H9 (cell line): ENCODE results near the gene TMEM54. TPM values are rescaled to one million over a fixed set of nuclear protein-coding genes. Genes with fewer than 3 reads are reported as not detected.

ENCODE experiments used
- DNase-seq: peaks from one replicate; pipeline ENCODE4 v3.0.0-alpha.2; 2017
- H2AFZ ChIP-seq: one replicate; pipeline ENCODE4 v1.6.1; 2013; ENCODE audit warnings: mild to moderate bottlenecking, low read length, control low read depth, moderate library complexity
- H2AK5ac ChIP-seq: 2 replicates; pipeline ENCODE4 v1.6.1; 2013; ENCODE audit warnings: low read length, control low read depth, mixed read lengths; ENCODE audit not compliant: insufficient read length
- H2BK120ac ChIP-seq: one replicate; pipeline ENCODE4 v1.6.1; 2013; ENCODE audit warnings: low read depth, mild to moderate bottlenecking, low read length, control low read depth, inconsistent platforms; ENCODE audit not compliant: poor library complexity, severe bottlenecking
- H2BK12ac ChIP-seq: 2 replicates; pipeline ENCODE4 v1.6.1; 2013; ENCODE audit warnings: low read length, control low read depth, mixed read lengths, low read depth; ENCODE audit not compliant: insufficient read length
- H2BK15ac ChIP-seq: 2 replicates; pipeline ENCODE4 v1.6.1; 2013; ENCODE audit warnings: low read depth, low read length, control low read depth
- H2BK20ac ChIP-seq: one replicate; pipeline ENCODE4 v1.6.1; 2013; ENCODE audit warnings: low read depth, mild to moderate bottlenecking, low read length, control low read depth, inconsistent platforms; ENCODE audit not compliant: poor library complexity, severe bottlenecking
- H2BK5ac ChIP-seq: 2 replicates; pipeline ENCODE4 v1.6.1; 2013; ENCODE audit warnings: low read length, control low read depth, mixed read lengths; ENCODE audit not compliant: insufficient read length
- H3K14ac ChIP-seq: 2 replicates; pipeline ENCODE4 v1.6.1; 2013; ENCODE audit warnings: low read length, control low read depth; ENCODE audit not compliant: insufficient read depth
- H3K18ac ChIP-seq: 2 replicates; pipeline ENCODE4 v1.6.1; 2013; ENCODE audit warnings: low read depth, mild to moderate bottlenecking, mixed read lengths, low read length, control low read depth; ENCODE audit not compliant: insufficient read length
- H3K23ac ChIP-seq: 2 replicates; pipeline ENCODE4 v1.6.1; 2013; ENCODE audit warnings: low read length, control low read depth, mixed read lengths, low read depth; ENCODE audit not compliant: insufficient read length
- H3K23me2 ChIP-seq: 2 replicates; pipeline ENCODE4 v1.6.1; 2013; ENCODE audit warnings: low read depth, mild to moderate bottlenecking, mixed read lengths, low read length, control low read depth; ENCODE audit not compliant: insufficient read length, poor library complexity, severe bottlenecking
- H3K27ac ChIP-seq: 2 replicates; pipeline ENCODE4 v1.5.1; 2013; ENCODE audit warnings: low read length, control low read depth, mixed read lengths, low read depth; ENCODE audit not compliant: insufficient read length
- H3K27me3 ChIP-seq: 2 replicates; pipeline ENCODE4 v1.6.1; 2013; ENCODE audit warnings: low read length, control low read depth, inconsistent platforms; ENCODE audit not compliant: insufficient read depth
- H3K4ac ChIP-seq: 2 replicates; pipeline ENCODE4 v1.6.1; 2013; ENCODE audit warnings: low read depth, mild to moderate bottlenecking, control low read depth, inconsistent platforms, low read length, moderate library complexity
- H3K4me1 ChIP-seq: 2 replicates; pipeline ENCODE4 v1.6.1; 2013; ENCODE audit warnings: low read length, control low read depth, inconsistent platforms; ENCODE audit not compliant: insufficient read depth
- H3K4me2 ChIP-seq: 2 replicates; pipeline ENCODE4 v1.6.1; 2013; ENCODE audit warnings: low read length, control low read depth, mixed read lengths; ENCODE audit not compliant: insufficient read length, insufficient read depth
- H3K56ac ChIP-seq: 2 replicates; pipeline ENCODE4 v1.6.1; 2013; ENCODE audit warnings: low read depth, mild to moderate bottlenecking, mixed read lengths, low read length, control low read depth; ENCODE audit not compliant: insufficient read length
- H3K79me1 ChIP-seq: 2 replicates; pipeline ENCODE4 v1.6.1; 2013; ENCODE audit warnings: low read depth, mild to moderate bottlenecking, moderate library complexity, low read length, control low read depth, inconsistent platforms; ENCODE audit not compliant: insufficient read depth, poor library complexity, severe bottlenecking
- H3K79me2 ChIP-seq: 2 replicates; pipeline ENCODE4 v1.6.1; 2013; ENCODE audit warnings: low read length, control low read depth, inconsistent platforms; ENCODE audit not compliant: insufficient read depth
- H3K9ac ChIP-seq: 2 replicates; pipeline ENCODE4 v1.6.1; 2013; ENCODE audit warnings: low read length, control low read depth, mixed read lengths; ENCODE audit not compliant: insufficient read length; ENCODE audit errors: extremely low read depth
- H3K9me3 ChIP-seq: one replicate; pipeline ENCODE4 v1.6.1; 2013; ENCODE audit warnings: low read depth, low read length, inconsistent platforms; ENCODE audit not compliant: control insufficient read depth
- H3T11ph ChIP-seq: one replicate; pipeline ENCODE4 v1.6.1; 2013; ENCODE audit warnings: mild to moderate bottlenecking, low read length, control low read depth, inconsistent platforms
- H4K20me1 ChIP-seq: one replicate; pipeline ENCODE4 v1.6.1; 2013; ENCODE audit not compliant: control insufficient read depth, insufficient read length, insufficient read depth
- H4K5ac ChIP-seq: 2 replicates; pipeline ENCODE4 v1.6.1; 2013; ENCODE audit warnings: low read depth, mild to moderate bottlenecking, mixed read lengths, low read length, control low read depth; ENCODE audit not compliant: insufficient read length
- H4K8ac ChIP-seq: replicated peaks from 2 replicates; pipeline ENCODE4 v1.6.1; 2013; ENCODE audit warnings: low read length, control low read depth, mixed read lengths, low read depth; ENCODE audit not compliant: insufficient read length
- H4K91ac ChIP-seq: 2 replicates; pipeline ENCODE4 v1.6.1; 2013; ENCODE audit warnings: low read depth, mild to moderate bottlenecking, moderate library complexity, mixed read lengths, low read length, control low read depth; ENCODE audit not compliant: insufficient read length
- H3K27ac Mint-ChIP-seq, 3 experiments: 2 replicates in 2 of 3; 3 replicates in 1 of 3; pipeline ENCODE4 v1.8.0; 2020 to 2021; ENCODE audit warnings: mixed read lengths in 3 of 3, mild to moderate bottlenecking in 1 of 3, moderate library complexity in 1 of 3
- H3K27me3 Mint-ChIP-seq: 2 replicates; pipeline ENCODE4 v1.8.0; 2021; ENCODE audit warnings: low read depth, mild to moderate bottlenecking, moderate library complexity, mixed read lengths
- H3K36me3 Mint-ChIP-seq, 3 experiments: 2 replicates in 2 of 3; 3 replicates in 1 of 3; pipeline ENCODE4 v1.8.0; 2020 to 2021; ENCODE audit warnings: low read depth in 3 of 3, mixed read lengths in 3 of 3; ENCODE audit not compliant: insufficient read depth in 1 of 3
- H3K4me1 Mint-ChIP-seq, 2 experiments: 2 replicates each; pipeline ENCODE4 v1.8.0; 2020; ENCODE audit warnings: mixed read lengths in 2 of 2
- H3K4me3 Mint-ChIP-seq, 2 experiments: 2 replicates in 1 of 2; 3 replicates in 1 of 2; pipeline ENCODE4 v1.8.0; 2020 to 2021; ENCODE audit warnings: mild to moderate bottlenecking in 2 of 2, mixed read lengths in 2 of 2, moderate library complexity in 1 of 2
- H3K9me3 Mint-ChIP-seq, 2 experiments: 2 replicates in 1 of 2; 3 replicates in 1 of 2; pipeline ENCODE4 v1.8.0; 2020; ENCODE audit warnings: mild to moderate bottlenecking in 2 of 2, mixed read lengths in 2 of 2, moderate library complexity in 1 of 2
- CTCF ChIP-seq: fragments of 200-600 bp; sonication (generic); conservative IDR thresholded peaks from 3 replicates; pipeline ENCODE4 v1.8.0; 2021; ENCODE audit warnings: antibody characterized with exemption, mild to moderate bottlenecking
- WGBS: extraction: QIAGEN DNeasy Blood & Tissue Kit; methylation state at CpG from one replicate; pipeline ENCODE4 v1.1.7; 2013; ENCODE audit warnings: missing lambda C conversion rate, low lambda C conversion rate, mixed read lengths; ENCODE audit not compliant: insufficient read length; ENCODE audit errors: extremely low coverage; 5-methylcytosine and 5-hydroxymethylcytosine counted together
- total RNA-seq: library from RNA; stranded (reverse); gene quantifications from 2 replicates; pipeline ENCODE4 v1.2.1, GENCODE V29; 2021

The TMEM54 gene
- total RNA-seq, 1 experiment from 2014 or later, result 17.2 TPM

GRCh38 chr1:32947669-32948389 is 46.6 kb upstream of the TMEM54 start:
- Histone ChIP-seq H2BK12ac (no peak overlapping the region), H3K23me2 (no peaks in the 10 kb centered on the region), H3K27me3 (no peaks in the 10 kb centered on the region), H3K27ac (no peak overlapping the region), H2BK120ac (no peak overlapping the region), H3K56ac (no peak overlapping the region), H3K4ac (no peak overlapping the region), H2BK20ac (no peak overlapping the region), H2BK15ac (no peak overlapping the region), H2BK5ac (no peak overlapping the region), H3T11ph (no peak overlapping the region), H3K79me2 (no peaks in the 10 kb centered on the region), H2AK5ac (no peak overlapping the region), H3K4me1 (no peaks in the 10 kb centered on the region), H3K9me3 (no peaks in the 10 kb centered on the region), H2AFZ (no peak overlapping the region), H4K91ac (no peak overlapping the region), H3K79me1 (no peaks in the 10 kb centered on the region), H3K14ac (no peak overlapping the region), H3K9ac (no peak overlapping the region), H4K20me1 (peaks cover 2% of the 10 kb centered on the region), H4K8ac (no peak overlapping the region), H3K23ac (no peak overlapping the region), H4K5ac (no peak overlapping the region), H3K18ac (no peak overlapping the region), H3K4me2 (no peak overlapping the region)
- Mint-ChIP-seq H3K36me3 (peaks cover 17 to 37% (median 25%) of the 10 kb centered on the region in 3 experiments; a peak in 6 of 7 replicates), H3K9me3 (no peaks in the 10 kb centered on the region), H3K4me1 (no peaks in the 10 kb centered on the region), H3K27me3 (no peaks in the 10 kb centered on the region), H3K27ac (no peak overlapping the region), H3K4me3 (no peak overlapping the region)
- TF ChIP-seq CTCF, result no peak
- DNase-seq, result no peak
- WGBS, result 100% methylated on average over 2 of the region's 6 CpGs
